Measurements from ENCODE around the gene ZNF621. TPM values are rescaled to one million over a fixed set of nuclear protein-coding genes. Genes with fewer than 3 reads are reported as not detected.

Gene ZNF621
- total RNA-seq, 1 experiment from 2014 or later: 24.9 TPM

- no peak overlapping the region for H3K27ac ChIP-seq (ENCODE audit: low read length)
- H3K9me3 ChIP-seq (ENCODE audit: control insufficient read depth, insufficient read depth, low read depth, low read length): no peaks in the 10 kb centered on the region
- H3K4me1 ChIP-seq (ENCODE audit: control insufficient read depth, insufficient read depth, low read length): no peaks in the 10 kb centered on the region
- ATAC-seq (no peak), DNase-seq (ENCODE audit: low read depth, low spot score) (no peak)
- intact Hi-C loops (cut with micrococcal nuclease; ENCODE audit: unreplicated experiment): no loop called here
- no TSS peak for BruUV-seq (replicated peaks)
- no peaks in the 10 kb centered on the region for H3K36me3 ChIP-seq (ENCODE audit: control insufficient read depth, insufficient read depth, low read length)
- in situ Hi-C loops (cut with HindIII; ENCODE audit: low pct_unique_long_range_greater_than_20kb, low sequenced_read_pairs): no loop called here
- ChIA-PET CTCF (no interaction called here), POLR2A (no interaction called here)
- peaks cover 7% of the 10 kb centered on the region; the same call in 1 of the 2 replicates for H3K27me3 ChIP-seq (ENCODE audit: control insufficient read depth, insufficient read depth, low read length)
- no peak overlapping the region for H3K4me3 ChIP-seq (ENCODE audit: low read depth in 2 of 2, low read length in 2 of 2)
- TF ChIP-seq, protein P1, sequence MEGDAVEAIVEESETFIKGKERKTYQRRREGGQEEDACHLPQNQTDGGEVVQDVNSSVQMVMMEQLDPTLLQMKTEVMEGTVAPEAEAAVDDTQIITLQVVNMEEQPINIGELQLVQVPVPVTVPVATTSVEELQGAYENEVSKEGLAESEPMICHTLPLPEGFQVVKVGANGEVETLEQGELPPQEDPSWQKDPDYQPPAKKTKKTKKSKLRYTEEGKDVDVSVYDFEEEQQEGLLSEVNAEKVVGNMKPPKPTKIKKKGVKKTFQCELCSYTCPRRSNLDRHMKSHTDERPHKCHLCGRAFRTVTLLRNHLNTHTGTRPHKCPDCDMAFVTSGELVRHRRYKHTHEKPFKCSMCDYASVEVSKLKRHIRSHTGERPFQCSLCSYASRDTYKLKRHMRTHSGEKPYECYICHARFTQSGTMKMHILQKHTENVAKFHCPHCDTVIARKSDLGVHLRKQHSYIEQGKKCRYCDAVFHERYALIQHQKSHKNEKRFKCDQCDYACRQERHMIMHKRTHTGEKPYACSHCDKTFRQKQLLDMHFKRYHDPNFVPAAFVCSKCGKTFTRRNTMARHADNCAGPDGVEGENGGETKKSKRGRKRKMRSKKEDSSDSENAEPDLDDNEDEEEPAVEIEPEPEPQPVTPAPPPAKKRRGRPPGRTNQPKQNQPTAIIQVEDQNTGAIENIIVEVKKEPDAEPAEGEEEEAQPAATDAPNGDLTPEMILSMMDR (IDR thresholded peaks at IDR 0.05): no peak
- TF ChIP-seq, protein P2, sequence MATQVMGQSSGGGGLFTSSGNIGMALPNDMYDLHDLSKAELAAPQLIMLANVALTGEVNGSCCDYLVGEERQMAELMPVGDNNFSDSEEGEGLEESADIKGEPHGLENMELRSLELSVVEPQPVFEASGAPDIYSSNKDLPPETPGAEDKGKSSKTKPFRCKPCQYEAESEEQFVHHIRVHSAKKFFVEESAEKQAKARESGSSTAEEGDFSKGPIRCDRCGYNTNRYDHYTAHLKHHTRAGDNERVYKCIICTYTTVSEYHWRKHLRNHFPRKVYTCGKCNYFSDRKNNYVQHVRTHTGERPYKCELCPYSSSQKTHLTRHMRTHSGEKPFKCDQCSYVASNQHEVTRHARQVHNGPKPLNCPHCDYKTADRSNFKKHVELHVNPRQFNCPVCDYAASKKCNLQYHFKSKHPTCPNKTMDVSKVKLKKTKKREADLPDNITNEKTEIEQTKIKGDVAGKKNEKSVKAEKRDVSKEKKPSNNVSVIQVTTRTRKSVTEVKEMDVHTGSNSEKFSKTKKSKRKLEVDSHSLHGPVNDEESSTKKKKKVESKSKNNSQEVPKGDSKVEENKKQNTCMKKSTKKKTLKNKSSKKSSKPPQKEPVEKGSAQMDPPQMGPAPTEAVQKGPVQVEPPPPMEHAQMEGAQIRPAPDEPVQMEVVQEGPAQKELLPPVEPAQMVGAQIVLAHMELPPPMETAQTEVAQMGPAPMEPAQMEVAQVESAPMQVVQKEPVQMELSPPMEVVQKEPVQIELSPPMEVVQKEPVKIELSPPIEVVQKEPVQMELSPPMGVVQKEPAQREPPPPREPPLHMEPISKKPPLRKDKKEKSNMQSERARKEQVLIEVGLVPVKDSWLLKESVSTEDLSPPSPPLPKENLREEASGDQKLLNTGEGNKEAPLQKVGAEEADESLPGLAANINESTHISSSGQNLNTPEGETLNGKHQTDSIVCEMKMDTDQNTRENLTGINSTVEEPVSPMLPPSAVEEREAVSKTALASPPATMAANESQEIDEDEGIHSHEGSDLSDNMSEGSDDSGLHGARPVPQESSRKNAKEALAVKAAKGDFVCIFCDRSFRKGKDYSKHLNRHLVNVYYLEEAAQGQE (IDR thresholded peaks at IDR 0.05; ENCODE audit: insufficient read depth in 1 of 2, low read depth in 2 of 2, low read length in 1 of 2): no peak
- TF ChIP-seq TCF7L2 (IDR thresholded peaks at IDR 0.05; ENCODE audit: low read depth, low read length) (no peak), POLR2AphosphoS5 (IDR thresholded peaks at IDR 0.05; ENCODE audit: low read depth, low read length) (no peak), SIN3A (IDR thresholded peaks at IDR 0.05; ENCODE audit: borderline replicate concordance, insufficient read depth, low read depth, low read length) (no peak)
Measured at GRCh38 chr3:40576396-40576795, 51.6 kb downstream of the ZNF621 start.

- intact Hi-C loops (cut with micrococcal nuclease; ENCODE audit: unreplicated experiment): loop anchor here (5.0 kb wide), 3 partner anchors 253 to 1302 kb away; no protein-coding TSS in a partner anchor
- Histone ChIP-seq H3K4me1 (ENCODE audit: control insufficient read depth, insufficient read depth, low read length) (no peaks in the 10 kb centered on the region), H3K36me3 (ENCODE audit: control insufficient read depth, insufficient read depth, low read length) (no peaks in the 10 kb centered on the region), H3K9me3 (ENCODE audit: control insufficient read depth, insufficient read depth, low read depth, low read length) (no peaks in the 10 kb centered on the region), H3K27me3 (ENCODE audit: control insufficient read depth, insufficient read depth, low read length) (peaks cover 5% of the 10 kb centered on the region; the same call in 1 of the 2 replicates), H3K27ac (ENCODE audit: low read length) (no peak overlapping the region), H3K4me3 (ENCODE audit: low read depth in 2 of 2, low read length in 2 of 2) (no peak overlapping the region)
- TF ChIP-seq, protein P2 (IDR thresholded peaks at IDR 0.05; ENCODE audit: insufficient read depth in 1 of 2, low read depth in 2 of 2, low read length in 1 of 2): no peak
- TF ChIP-seq SIN3A (IDR thresholded peaks at IDR 0.05; ENCODE audit: borderline replicate concordance, insufficient read depth, low read depth, low read length): no peak
- TF ChIP-seq, protein P1 (IDR thresholded peaks at IDR 0.05): peak; percentile 86
- no TSS peak for BruUV-seq (replicated peaks)
- CTCF ChIA-PET: interaction anchor here (0.7 to 0.8 kb wide), 2 partner anchors 633 to 1303 kb away, joined by 3 read pairs; no protein-coding TSS in a partner anchor
- peak; percentile 54 for DNase-seq (ENCODE audit: low read depth, low spot score)
- in situ Hi-C loops (cut with HindIII; ENCODE audit: low pct_unique_long_range_greater_than_20kb, low sequenced_read_pairs): no loop called here
- peak; percentile 84 for ATAC-seq
- POLR2A ChIA-PET: no interaction called here
Measured at GRCh38 chr3:40580494-40581091, 55.8 kb downstream of the ZNF621 start.
